ENCODE measurements around the gene ARHGEF11. TPM values are rescaled to one million over a fixed set of nuclear protein-coding genes. Genes with fewer than 3 reads are reported as not detected.

The ARHGEF11 gene
- polyA plus RNA-seq, 1 experiment: 14.8 TPM

DNA sequence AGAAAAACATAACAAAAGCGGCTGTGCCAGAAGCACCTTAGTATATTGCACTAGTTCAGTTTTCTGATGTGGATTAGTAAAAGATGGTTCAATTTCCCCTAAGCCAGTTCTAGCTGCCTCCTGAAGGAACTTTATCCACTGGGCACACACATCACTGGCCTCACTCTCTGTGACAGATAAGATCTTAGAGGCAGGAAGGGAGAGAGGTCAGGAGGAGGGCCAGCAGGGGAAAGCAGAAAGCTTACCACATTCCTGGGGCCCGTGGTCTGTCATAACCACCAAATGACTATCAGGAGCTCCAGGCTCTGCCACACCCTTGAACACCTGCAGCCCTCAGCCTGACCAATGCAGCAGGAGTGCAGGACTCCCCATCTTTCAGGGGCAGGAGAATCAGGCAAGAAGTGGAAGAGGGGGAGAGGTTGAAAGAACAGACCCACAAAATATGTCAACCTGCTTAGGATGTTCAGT is 87.3 kb downstream of the ARHGEF11 start:
- POLR2A ChIA-PET: no interaction called here
- TF ChIP-seq, protein P1, sequence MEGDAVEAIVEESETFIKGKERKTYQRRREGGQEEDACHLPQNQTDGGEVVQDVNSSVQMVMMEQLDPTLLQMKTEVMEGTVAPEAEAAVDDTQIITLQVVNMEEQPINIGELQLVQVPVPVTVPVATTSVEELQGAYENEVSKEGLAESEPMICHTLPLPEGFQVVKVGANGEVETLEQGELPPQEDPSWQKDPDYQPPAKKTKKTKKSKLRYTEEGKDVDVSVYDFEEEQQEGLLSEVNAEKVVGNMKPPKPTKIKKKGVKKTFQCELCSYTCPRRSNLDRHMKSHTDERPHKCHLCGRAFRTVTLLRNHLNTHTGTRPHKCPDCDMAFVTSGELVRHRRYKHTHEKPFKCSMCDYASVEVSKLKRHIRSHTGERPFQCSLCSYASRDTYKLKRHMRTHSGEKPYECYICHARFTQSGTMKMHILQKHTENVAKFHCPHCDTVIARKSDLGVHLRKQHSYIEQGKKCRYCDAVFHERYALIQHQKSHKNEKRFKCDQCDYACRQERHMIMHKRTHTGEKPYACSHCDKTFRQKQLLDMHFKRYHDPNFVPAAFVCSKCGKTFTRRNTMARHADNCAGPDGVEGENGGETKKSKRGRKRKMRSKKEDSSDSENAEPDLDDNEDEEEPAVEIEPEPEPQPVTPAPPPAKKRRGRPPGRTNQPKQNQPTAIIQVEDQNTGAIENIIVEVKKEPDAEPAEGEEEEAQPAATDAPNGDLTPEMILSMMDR (IDR thresholded peaks at IDR 0.05; ENCODE audit: low read depth, low read length): no peak
- H3K4me3 ChIP-seq (ENCODE audit: low read depth, low read length): no peak overlapping the region
- H3K27me3 ChIP-seq (ENCODE audit: control insufficient read depth, insufficient read depth, low read length): no peaks in the 10 kb centered on the region
- DNase-seq (ENCODE audit: low read depth, low spot score): no peak
- CTCF ChIA-PET: interaction anchor here (1.4 kb wide), 1 partner anchor 132 kb away, joined by 3 read pairs; no protein-coding TSS in a partner anchor
- H3K9me3 ChIP-seq (ENCODE audit: control insufficient read depth, insufficient read depth, low read length): no peaks in the 10 kb centered on the region
- no peak overlapping the region for H3K27ac ChIP-seq (ENCODE audit: low read depth, low read length)

DNA sequence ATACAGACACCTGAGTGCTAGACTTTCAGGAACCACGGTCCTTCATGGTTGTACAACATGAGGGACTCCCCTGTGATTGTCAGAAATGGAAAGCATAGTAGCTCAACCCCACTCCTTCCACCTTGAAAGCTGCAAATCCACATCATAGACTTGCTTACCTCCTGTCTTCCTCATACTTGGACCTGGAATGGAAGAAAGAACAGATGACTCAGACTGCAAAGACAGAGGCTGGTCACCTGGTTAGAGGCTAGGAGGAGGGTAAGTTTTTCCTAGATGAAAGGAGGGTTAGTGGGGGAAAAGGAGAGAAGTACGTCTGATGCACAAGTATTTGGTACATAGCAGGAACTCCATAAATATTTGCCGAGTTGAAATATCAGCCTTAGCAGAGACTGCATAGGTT is 87.9 kb downstream of the ARHGEF11 start:
- Histone ChIP-seq H3K27ac (ENCODE audit: low read depth, low read length) (no peak overlapping the region), H3K4me3 (ENCODE audit: low read depth, low read length) (no peak overlapping the region), H3K9me3 (ENCODE audit: control insufficient read depth, insufficient read depth, low read length) (no peaks in the 10 kb centered on the region), H3K27me3 (ENCODE audit: control insufficient read depth, insufficient read depth, low read length) (no peaks in the 10 kb centered on the region)
- TF ChIP-seq, protein P1 (IDR thresholded peaks at IDR 0.05; ENCODE audit: low read depth, low read length): no peak
- CTCF ChIA-PET: no interaction called here
- POLR2A ChIA-PET: no interaction called here
- DNase-seq (ENCODE audit: low read depth, low spot score): no peak

DNA sequence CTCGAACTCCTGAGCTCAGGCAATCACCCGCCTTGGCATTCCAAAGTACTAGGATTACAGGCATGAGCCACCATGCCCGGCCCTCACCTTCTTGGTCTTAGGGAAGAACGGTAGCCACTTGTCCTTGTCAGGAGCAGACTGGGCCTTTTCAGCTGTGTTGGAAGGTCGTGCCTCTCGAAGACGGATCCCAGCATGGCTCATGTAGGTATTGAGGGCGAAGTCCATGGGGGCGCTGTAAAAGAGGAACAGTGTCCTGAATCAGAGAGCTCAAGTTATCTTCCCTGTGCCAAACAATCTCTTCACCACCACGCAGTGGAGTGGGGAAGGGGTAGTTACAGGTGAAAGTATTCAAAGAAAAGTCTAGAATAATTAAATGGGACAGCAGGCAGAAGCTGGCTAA is 89.2 kb downstream of the ARHGEF11 start:
- CTCF ChIA-PET: no interaction called here

DNA sequence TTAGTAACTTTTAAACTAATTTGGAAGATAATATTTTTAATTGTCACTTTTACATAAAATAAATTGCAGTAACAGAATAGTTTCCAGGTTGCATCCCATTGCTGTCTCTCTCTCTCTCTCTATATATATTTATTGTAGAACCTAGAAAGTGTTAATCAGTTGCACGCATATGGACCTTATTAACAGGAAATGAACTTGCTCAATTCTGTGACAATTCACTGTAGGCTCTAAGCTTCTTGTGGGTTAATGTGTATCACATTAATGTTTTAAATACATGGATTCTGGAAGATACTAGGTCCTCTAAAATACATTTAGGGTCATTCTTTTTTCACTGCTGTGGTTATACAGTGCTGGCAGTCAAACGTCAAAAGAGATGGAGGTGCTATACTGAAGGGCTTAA is 92.0 kb downstream of the ARHGEF11 start:
- TF ChIP-seq, protein P1 (IDR thresholded peaks at IDR 0.05; ENCODE audit: low read depth, low read length): no peak
- Histone ChIP-seq H3K27ac (ENCODE audit: low read depth, low read length) (no peak overlapping the region), H3K9me3 (ENCODE audit: control insufficient read depth, insufficient read depth, low read length) (no peaks in the 10 kb centered on the region), H3K4me3 (ENCODE audit: low read depth, low read length) (no peak overlapping the region), H3K27me3 (ENCODE audit: control insufficient read depth, insufficient read depth, low read length) (no peaks in the 10 kb centered on the region)
- ChIA-PET CTCF (no interaction called here), POLR2A (no interaction called here)
- no peak for DNase-seq (ENCODE audit: low read depth, low spot score)

More for the DNA sequence above, 89.2 kb downstream of the ARHGEF11 start:
- TF ChIP-seq, protein P1 (IDR thresholded peaks at IDR 0.05; ENCODE audit: low read depth, low read length): no peak
- Histone ChIP-seq H3K27ac (ENCODE audit: low read depth, low read length) (no peak overlapping the region), H3K9me3 (ENCODE audit: control insufficient read depth, insufficient read depth, low read length) (no peaks in the 10 kb centered on the region), H3K4me3 (ENCODE audit: low read depth, low read length) (no peak overlapping the region), H3K27me3 (ENCODE audit: control insufficient read depth, insufficient read depth, low read length) (no peaks in the 10 kb centered on the region)
- POLR2A ChIA-PET: no interaction called here
- DNase-seq (ENCODE audit: low read depth, low spot score): no peak

DNA sequence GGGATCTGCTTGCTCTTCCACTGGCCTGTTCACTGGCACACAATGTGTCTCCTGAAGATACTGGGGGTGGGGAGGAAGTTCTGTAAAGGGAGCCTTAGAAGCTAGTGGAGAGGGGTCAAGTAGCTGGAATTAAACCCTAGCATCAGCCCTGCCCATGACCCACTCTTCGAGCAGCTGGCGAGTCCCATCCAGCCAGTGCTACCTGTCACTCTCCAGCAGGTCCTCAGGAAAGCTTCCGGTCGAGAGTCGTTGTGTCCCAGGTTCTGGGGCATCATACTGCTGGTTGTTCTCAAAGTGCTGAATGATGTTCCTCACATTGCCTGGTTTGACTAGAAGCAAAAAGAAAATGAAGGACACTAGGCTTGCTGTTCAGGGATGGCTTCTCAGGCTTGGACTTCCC is 94.2 kb downstream of the ARHGEF11 start:
- CTCF ChIA-PET: no interaction called here
- Histone ChIP-seq H3K27ac (ENCODE audit: low read depth, low read length) (no peak overlapping the region), H3K27me3 (ENCODE audit: control insufficient read depth, insufficient read depth, low read length) (no peaks in the 10 kb centered on the region), H3K9me3 (ENCODE audit: control insufficient read depth, insufficient read depth, low read length) (no peaks in the 10 kb centered on the region), H3K4me3 (ENCODE audit: low read depth, low read length) (no peak overlapping the region)
- POLR2A ChIA-PET: interaction anchor here (0.7 kb wide), 1 partner anchor 13 kb away, joined by 3 read pairs; no protein-coding TSS in a partner anchor
- DNase-seq (ENCODE audit: low read depth, low spot score): no peak
- TF ChIP-seq, protein P1 (IDR thresholded peaks at IDR 0.05; ENCODE audit: low read depth, low read length): no peak
